GM06990 (cell line): Measurements from ENCODE around the gene CCNJL.

Source experiments
- DNase-seq: peaks from one replicate; pipeline ENCODE4 v3.0.0-alpha.2; 2011; ENCODE audit not compliant: insufficient read length; ENCODE audit errors: extremely low read depth
- H3K27me3 ChIP-seq: replicated peaks from 2 replicates; pipeline ENCODE4 v1.6.0; 2011; ENCODE audit warnings: low read length; ENCODE audit not compliant: control insufficient read depth, insufficient read depth
- H3K36me3 ChIP-seq: 2 replicates; pipeline ENCODE4 v1.5.1; 2011; ENCODE audit warnings: low read length; ENCODE audit not compliant: control insufficient read depth, insufficient read depth
- H3K4me3 ChIP-seq: replicated peaks from 2 replicates; pipeline ENCODE4 v1.5.1; 2011; ENCODE audit warnings: low read depth, mild to moderate bottlenecking, control low read depth, low read length
- TF ChIP-seq, protein P1 (sequence below): IDR thresholded peaks from 2 replicates; pipeline ENCODE4 v1.5.1; 2011; ENCODE audit warnings: low read length, control low read depth, mild to moderate bottlenecking, inconsistent platforms; ENCODE audit not compliant: insufficient read depth, poor library complexity, severe bottlenecking

The CCNJL gene

DNA sequence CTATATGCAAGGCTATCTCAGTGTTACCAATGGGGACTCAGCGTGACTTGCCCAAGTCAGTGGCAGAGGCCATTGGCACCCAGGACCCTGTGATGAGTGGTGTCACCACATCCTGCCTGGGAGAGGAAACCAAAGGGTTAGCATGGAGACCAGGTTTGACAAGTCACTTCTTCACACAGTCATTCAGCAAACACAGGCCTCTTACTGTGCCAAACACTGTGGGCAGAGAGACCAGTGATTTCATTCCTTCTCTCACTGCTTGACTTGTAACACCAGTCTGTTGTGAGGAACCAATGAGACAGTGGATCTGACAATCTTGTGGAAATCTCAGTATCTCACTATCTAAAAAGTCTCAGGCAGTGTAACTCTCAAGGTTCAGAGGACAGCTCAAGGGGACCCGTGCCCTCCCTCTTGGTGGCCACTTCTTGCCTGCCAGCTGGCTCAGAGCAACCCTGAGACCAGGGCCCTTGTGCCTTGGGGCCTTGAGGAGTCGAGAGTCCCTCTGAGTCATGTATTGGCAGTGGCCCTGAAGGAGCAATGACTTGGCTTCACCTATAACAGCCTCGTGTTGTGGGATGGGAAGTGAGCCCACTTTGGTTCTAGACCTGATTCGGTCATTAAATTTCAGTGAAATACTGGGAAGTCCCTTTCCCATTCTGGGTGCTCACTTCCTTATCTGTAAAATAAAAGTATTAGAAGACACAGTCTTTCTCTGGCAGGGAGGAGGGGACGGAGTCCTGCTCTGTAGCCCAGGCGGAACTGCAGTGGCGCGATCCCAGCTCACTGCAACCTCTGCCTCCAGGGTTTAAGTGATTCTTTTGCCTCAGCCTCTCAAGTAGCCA is 81.5 kb downstream of the CCNJL start:
- DNase-seq = peak; percentile 66
- H3K27me3 ChIP-seq = no peaks in the 10 kb centered on the region
- H3K36me3 ChIP-seq = no peaks in the 10 kb centered on the region
- TF ChIP-seq, protein P1, sequence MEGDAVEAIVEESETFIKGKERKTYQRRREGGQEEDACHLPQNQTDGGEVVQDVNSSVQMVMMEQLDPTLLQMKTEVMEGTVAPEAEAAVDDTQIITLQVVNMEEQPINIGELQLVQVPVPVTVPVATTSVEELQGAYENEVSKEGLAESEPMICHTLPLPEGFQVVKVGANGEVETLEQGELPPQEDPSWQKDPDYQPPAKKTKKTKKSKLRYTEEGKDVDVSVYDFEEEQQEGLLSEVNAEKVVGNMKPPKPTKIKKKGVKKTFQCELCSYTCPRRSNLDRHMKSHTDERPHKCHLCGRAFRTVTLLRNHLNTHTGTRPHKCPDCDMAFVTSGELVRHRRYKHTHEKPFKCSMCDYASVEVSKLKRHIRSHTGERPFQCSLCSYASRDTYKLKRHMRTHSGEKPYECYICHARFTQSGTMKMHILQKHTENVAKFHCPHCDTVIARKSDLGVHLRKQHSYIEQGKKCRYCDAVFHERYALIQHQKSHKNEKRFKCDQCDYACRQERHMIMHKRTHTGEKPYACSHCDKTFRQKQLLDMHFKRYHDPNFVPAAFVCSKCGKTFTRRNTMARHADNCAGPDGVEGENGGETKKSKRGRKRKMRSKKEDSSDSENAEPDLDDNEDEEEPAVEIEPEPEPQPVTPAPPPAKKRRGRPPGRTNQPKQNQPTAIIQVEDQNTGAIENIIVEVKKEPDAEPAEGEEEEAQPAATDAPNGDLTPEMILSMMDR = no peak
- no peak overlapping the region for H3K4me3 ChIP-seq

GRCh38 chr5:160229190-160229742 is 83.1 kb downstream of the CCNJL start, which contains the start of gene FABP6:
FABP6 (plus strand) TSS chr5:160229506; CDS start chr5:160229558, 52 bp downstream.
- TF ChIP-seq, protein P1 = no peak
- no peak within 1 kb of the TSS for H3K4me3 ChIP-seq
- H3K36me3 ChIP-seq = no peaks in the 10 kb centered on the region
- no peaks in the 10 kb centered on the region for H3K27me3 ChIP-seq
- DNase-seq = no peak

- H3K4me3 ChIP-seq = no peak overlapping the region
- TF ChIP-seq, protein P1 = no peak
- H3K36me3 ChIP-seq = no peaks in the 10 kb centered on the region
- DNase-seq = no peak
- no peaks in the 10 kb centered on the region for H3K27me3 ChIP-seq
Measured at GRCh38 chr5:160227012-160227411, 85.4 kb downstream of the CCNJL start.

- Histone ChIP-seq H3K27me3 (no peaks in the 10 kb centered on the region), H3K4me3 (no peak overlapping the region), H3K36me3 (no peaks in the 10 kb centered on the region)
- TF ChIP-seq, protein P1 = no peak
- DNase-seq = no peak
Measured at GRCh38 chr5:160221082-160221481, 91.3 kb downstream of the CCNJL start.

GRCh38 chr5:160219356-160219755 is 93.0 kb downstream of the CCNJL start:
- no peak for DNase-seq
- no peak overlapping the region for H3K4me3 ChIP-seq
- no peaks in the 10 kb centered on the region for H3K36me3 ChIP-seq
- TF ChIP-seq, protein P1 = no peak
- H3K27me3 ChIP-seq = no peaks in the 10 kb centered on the region

DNA sequence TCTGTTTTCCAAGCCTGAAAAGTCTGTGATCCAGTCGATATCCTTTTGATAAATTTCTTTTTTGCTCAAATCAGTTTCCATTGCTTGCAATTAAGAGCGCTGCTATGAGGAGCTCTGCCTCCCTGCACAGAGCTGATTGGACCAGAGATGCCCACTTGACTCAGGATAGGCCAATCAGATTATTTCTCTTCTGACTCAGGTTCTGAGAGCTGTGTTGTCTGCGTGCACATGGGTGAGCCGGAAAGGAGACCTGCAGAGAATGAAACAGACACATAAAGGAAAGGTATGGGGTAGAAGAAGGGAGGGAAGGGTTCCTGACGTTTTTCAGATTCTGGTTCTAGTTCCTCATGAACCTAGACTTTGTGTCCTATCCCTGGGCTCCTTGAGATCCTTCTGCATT is 98.8 kb downstream of the CCNJL start:
- DNase-seq = no peak
- Histone ChIP-seq H3K4me3 (no peak overlapping the region), H3K36me3 (no peaks in the 10 kb centered on the region), H3K27me3 (no peaks in the 10 kb centered on the region)
- TF ChIP-seq, protein P1 = no peak
